ENCODE measurements around the gene POLR1H.
"Not testable (repeated sequence)": the region's sequence is repeated elsewhere in the genome, so short reads cannot be mapped to it uniquely, and the experiment has no call there.

POLR1H gene, protein sequence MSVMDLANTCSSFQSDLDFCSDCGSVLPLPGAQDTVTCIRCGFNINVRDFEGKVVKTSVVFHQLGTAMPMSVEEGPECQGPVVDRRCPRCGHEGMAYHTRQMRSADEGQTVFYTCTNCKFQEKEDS

DNA sequence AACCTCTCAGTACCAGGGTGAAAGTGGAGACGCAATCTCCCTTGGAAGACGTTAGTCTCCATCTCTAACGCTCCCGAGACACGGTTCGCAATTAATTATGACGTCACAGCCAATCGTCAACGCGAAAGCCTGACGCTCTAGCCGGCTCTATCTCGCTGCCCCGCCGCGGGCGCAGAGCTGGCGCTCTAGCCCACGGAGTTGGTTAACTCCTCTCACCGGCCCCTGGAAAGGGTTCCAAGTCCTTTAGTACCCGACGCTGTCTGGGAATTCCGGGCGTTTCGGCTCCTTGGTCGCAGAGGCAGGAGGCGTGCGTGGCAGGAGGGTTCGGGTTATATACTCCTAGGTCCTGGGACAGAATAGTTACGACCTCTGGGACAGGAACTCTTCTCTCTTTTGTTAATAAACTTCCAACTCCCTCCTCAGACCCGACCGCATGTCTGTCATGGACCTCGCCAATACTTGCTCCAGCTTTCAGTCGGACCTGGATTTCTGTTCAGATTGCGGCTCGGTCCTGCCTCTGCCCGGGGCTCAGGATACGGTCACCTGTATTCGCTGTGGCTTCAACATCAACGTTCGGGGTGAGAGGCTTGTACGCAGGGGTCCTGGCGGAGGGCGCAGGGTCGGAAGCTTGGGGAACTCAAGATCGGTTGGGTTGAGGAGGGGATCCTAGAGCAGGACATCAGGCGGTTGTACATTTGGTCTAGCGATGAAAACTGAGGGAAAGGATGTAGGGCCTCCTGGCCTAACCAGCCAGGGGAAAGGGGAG lies at the start of gene POLR1H:
Gene POLR1H (plus strand): TSS at position 174 of the 766 bp plus-strand sequence. CDS start 260 bp downstream, at position 434.
- DNase-seq (ENCODE audit: low read depth in 2 of 2), result peak; percentile 77 to 79

DNA sequence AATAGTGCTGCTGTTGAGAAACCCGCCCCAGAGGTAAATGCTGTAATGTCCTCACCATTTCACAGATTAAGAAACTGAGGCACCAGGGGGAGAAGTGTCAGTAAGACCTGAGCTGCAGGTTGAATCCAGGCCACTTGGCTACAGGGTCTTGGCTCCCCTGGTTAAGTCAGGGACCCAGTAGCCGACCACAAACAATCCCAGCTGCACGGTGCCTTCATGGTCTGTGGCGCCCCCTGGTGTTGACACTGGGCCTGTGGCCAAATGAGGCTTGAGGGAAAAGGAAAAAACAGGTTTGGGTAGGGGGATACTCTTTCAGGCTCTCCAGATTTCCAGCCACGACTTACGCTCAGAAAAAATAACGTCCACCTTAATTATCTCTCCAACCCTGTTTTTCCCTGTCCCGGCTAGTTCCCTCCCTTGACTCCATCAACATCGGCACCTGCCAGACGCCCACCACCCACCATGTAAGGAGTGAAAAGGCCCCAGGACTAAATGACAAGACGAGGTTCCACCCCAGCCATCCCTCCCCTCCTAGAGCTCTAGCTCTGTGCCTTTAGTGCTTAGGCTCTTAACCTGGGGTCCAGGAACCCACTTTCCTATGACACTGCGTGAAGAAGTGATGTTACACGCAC lies 47.7 kb upstream of the POLR1H start:
- DNase-seq (ENCODE audit: low read depth in 2 of 2), result peak in 1 of 2 experiments; percentile 34

DNA sequence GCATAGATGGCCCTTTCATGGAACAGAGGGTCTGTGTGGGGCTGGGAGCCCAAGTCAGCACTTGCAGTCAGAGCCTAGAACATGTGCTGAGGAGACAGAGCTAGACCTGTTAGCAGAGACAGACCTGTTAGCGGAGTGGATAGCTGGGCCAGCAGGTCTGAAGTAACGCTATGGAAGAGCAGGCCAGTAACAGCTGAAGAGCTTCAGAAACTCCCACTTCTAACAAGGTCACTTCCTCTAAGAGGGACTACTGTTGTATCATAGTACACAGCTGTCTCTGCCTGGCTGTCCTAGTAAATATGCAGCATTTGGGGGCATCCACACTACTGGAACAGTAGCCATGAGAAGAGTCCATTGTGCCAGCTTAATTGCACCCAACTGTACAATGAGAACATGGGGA lies 41.2 kb upstream of the POLR1H start:
- no peak for DNase-seq (ENCODE audit: low read depth in 2 of 2)

GRCh38 chr6:30020626-30021025 lies 40.4 kb upstream of the POLR1H start:
- no peak for DNase-seq (ENCODE audit: low read depth in 2 of 2)

DNA sequence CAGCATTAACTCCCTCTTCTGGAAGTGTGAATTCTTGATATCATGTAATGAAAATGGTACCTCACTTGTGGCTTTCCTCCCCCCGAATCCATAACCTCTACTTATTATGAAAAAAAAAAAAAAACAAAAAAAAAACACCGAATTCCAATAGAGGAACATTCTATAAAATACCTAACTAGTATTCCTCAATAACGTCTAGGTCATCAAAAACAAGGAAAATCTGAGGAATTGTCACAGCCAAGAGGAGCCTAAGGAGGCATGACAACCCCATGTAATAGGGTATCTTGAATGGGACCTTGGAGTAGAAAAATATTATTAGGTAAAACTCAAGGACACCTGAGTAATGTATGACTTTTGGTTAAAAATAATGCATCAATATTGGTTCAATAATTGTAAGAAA lies 38.9 kb upstream of the POLR1H start:
- DNase-seq (ENCODE audit: low read depth in 2 of 2), result no peak

DNA sequence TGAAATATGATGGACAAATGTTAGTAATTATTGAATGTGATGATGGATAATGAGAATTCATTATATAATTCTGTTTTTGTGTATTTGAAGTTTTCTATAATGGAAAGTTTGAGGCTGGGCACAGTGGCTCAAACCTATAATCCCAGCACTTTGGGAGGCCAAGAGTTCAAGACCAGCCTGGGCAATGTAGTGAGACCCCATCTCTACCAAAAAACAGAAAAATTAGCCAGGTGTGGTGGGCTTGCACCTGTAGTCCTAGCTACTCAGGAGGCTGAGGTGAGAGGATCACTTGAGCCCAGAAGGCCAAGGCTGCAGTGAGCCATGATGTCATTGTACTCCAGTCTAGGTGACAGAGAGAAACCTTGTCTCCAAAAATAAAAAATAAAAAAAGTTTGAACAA lies 38.4 kb upstream of the POLR1H start:
- not testable (repeated sequence) for DNase-seq (ENCODE audit: low read depth in 2 of 2)

DNA sequence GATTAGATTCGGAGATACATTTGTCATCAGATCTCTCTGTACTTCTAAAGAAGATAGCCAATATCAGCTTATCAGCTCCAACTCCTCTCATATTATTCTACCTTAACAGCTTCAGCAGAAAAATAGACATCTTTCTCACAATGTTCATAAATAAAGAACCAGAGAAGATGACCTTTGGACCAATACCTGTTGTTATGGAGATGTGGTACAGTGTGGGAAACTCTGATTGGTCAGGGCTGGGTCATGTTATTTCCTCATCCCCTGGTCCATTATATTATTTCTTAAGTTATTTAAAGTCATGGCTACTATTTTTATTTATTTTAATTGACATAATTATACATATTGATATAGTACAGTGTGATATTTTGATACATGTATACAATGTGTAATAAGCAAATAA lies 35.9 kb upstream of the POLR1H start:
- DNase-seq (ENCODE audit: low read depth in 2 of 2), result no peak

GRCh38 chr6:30029588-30029987 lies 31.5 kb upstream of the POLR1H start:
- no peak for DNase-seq (ENCODE audit: low read depth in 2 of 2)

- no peak for DNase-seq (ENCODE audit: low read depth in 2 of 2)
Observed at GRCh38 chr6:30031381-30031780, 29.7 kb upstream of the POLR1H start.

DNA sequence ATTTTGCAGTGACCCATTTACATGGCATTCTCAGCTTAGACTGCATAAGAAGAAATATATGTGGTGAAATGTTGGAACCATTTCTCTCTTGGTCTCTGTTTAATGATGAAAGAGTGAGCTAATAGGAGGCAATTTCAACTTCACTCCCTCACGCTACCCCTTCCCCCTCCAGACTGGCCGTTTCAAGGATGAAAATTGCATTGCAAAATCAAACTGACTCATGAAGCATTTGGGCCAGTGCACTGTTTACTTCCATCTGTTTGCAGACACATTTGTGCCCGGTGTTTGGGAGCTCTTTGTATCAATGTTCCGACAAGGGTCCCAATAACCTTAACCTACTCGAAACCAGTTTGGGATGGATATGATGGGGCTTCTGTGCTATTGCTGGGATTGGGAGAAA lies 27.6 kb upstream of the POLR1H start:
- not testable (repeated sequence) for DNase-seq (ENCODE audit: low read depth in 2 of 2)

GRCh38 chr6:30035784-30036183 lies 25.3 kb upstream of the POLR1H start:
- DNase-seq (ENCODE audit: low read depth in 2 of 2), result no peak

GRCh38 chr6:30037182-30037788 lies 23.8 kb upstream of the POLR1H start:
- no peak for DNase-seq (ENCODE audit: low read depth in 2 of 2)

DNA sequence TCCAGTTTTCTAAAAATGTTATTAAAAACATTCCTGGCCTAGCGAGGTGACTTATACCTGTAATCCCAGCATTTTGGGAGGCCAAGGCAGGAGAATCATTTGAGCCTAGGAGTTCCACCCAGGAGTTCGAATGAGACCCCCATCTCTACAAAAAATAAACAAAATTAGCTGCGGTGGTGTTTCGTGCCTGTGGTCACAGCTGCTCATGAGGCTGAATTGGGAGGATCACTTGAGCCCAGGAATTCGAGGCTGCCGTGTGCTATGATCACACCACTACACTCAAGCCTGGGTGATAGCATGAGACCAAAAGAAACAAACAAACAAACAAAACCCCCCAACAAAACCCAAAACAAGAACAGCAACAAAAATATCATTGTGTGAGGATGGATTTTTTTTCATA lies 19.8 kb upstream of the POLR1H start:
- no peak for DNase-seq (ENCODE audit: low read depth in 2 of 2)

GRCh38 chr6:30041821-30042220 lies 19.2 kb upstream of the POLR1H start:
- no peak for DNase-seq (ENCODE audit: low read depth in 2 of 2)

- no peak for DNase-seq (ENCODE audit: low read depth in 2 of 2)
Observed at GRCh38 chr6:30042476-30042875, 18.6 kb upstream of the POLR1H start.

GRCh38 chr6:30042914-30043313 lies 18.2 kb upstream of the POLR1H start:
- no peak for DNase-seq (ENCODE audit: low read depth in 2 of 2)

DNA sequence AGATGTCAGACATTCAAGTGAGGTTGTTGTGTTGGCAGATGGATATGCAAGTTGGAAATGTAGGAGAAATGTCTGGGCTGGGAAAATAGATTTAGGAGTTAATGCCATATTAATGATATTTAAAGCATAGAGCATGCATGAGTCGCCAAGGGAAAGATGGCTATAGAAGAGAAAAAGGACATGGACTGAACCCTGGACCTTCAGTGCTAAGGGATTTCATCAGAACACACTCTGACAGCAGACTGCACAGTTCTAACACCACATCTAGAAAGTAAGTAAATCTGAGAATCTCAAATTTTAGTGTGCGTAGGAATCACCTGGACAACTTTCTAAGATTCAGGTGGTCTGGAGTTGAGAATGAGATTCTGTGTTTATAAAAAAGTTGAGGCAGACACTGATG lies 17.3 kb upstream of the POLR1H start:
- no peak for DNase-seq (ENCODE audit: low read depth in 2 of 2)

GRCh38 chr6:30044630-30045029 lies 16.4 kb upstream of the POLR1H start:
- no peak for DNase-seq (ENCODE audit: low read depth in 2 of 2)

DNA sequence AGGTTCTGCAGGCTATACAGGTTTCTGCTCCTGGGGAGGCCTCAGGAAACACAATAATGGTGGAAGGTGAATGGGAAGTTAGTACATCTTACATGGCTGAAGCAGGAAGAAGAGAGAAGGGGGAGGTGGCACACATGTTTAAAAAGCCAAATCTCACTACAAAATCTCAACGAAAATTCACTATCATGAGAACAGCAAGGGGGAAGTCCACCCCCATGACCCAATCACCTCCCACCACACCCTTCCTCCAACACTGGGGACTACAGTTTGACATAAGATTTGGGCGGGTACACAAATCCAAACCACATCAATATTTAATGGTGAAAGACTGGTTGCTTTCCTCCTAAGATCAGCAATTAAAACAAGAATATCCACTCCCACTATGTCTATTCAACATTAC lies 13.8 kb upstream of the POLR1H start:
- DNase-seq (ENCODE audit: low read depth in 2 of 2), result no peak

DNA sequence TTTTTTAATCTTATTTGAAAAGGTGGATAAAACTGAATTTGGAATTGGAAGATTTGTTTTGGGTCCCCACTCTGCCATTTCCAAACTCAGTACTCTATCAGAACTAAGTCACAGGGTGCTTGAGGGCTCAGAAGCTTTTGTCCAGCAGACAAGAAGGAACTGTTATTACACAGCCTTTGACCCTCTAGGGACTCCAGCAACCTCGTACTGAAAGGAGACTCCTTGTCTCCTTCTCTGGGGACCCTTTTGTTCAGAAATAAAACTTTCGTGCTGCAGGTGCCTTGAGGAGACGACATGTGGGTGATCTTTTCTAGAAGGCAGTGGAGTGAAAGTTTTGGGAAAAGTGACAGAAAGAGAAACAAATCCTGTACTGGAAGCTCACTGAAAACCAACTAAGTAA lies 7.4 kb upstream of the POLR1H start:
- DNase-seq (ENCODE audit: low read depth in 2 of 2), result no peak

- no peak for DNase-seq (ENCODE audit: low read depth in 2 of 2)
Observed at GRCh38 chr6:30055513-30055912, 5.6 kb upstream of the POLR1H start.

DNA sequence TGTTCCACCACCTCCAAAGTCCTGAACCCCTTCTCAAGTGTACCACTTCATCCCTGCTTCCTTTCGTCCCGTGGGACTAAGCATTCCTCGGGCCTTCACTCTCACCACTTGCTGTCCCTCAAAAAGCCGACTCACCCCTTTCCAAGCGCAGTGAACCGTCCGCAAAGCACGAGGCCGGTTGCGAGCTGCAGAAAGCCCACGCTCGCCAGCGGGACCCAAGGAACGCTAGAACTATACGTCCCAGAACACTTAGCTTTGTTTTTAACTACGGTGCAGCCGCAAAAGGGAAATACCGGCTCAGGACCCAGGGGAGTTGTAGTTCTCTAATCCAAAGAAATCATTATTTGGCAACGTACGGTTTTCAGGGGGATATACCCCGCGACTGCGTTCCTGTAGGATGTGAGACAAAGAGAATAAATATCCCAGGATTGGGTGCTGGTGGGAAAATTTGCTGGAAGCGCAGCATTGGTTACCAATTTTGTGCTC lies 416 bp upstream of the POLR1H start:
- no peak for DNase-seq (ENCODE audit: low read depth in 2 of 2)

All from stimulated activated CD4-positive, alpha-beta T cell treated with anti-CD3 and anti-CD28 coated beads, Interleukin-12 subunit alpha, Interleukin-12 subunit beta, amount 100 ng/mL, for 24 hours (primary cell).